Epithelial cell of prostate (primary cell): ENCODE measurements around the gene POLN.

Source experiments
- DNase-seq: peaks from one replicate; pipeline ENCODE4 v3.0.0-alpha.2; 2011; ENCODE audit warnings: low read depth, low spot score
- H3K27ac ChIP-seq: fragments of 450-650 bp; 2 replicates; pipeline ENCODE4 v1.5.1; 2017; ENCODE audit warnings: mild to moderate bottlenecking

POLN gene

DNA sequence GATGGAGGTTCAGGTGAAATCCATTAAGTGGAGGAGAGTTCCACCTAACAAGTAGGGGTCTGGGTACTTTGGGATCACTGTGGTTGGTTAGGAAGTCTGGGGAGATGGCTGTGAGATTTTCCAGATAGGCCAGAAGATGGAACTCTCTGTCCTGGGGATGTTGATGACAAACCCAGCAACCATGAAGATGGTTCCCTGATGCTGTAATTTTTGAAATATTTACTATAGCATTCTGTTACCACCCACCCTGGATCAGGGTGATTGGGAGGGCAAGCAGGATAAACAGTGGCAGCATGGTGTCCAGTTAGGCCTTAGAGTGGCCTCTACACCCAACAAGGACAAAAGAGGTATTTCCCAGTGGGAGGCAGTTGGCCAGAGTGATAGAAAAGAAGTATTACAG, 217.2 kb downstream of the POLN start:
- DNase-seq, result no peak
- no peak overlapping the region for H3K27ac ChIP-seq
